ENCODE data around the gene OR4D11. TPM values are rescaled to one million over a fixed set of nuclear protein-coding genes. Genes with fewer than 3 reads are reported as not detected.
"Not testable (repeated sequence)": the region's sequence is repeated elsewhere in the genome, so short reads cannot be mapped to it uniquely, and the experiment has no call there.

Gene OR4D11
- total and polyA plus RNA-seq, 10 of the 15 experiments (the other 5 are each of a cell fraction or from before 2014, with no cell fraction given) = not detected

DNA sequence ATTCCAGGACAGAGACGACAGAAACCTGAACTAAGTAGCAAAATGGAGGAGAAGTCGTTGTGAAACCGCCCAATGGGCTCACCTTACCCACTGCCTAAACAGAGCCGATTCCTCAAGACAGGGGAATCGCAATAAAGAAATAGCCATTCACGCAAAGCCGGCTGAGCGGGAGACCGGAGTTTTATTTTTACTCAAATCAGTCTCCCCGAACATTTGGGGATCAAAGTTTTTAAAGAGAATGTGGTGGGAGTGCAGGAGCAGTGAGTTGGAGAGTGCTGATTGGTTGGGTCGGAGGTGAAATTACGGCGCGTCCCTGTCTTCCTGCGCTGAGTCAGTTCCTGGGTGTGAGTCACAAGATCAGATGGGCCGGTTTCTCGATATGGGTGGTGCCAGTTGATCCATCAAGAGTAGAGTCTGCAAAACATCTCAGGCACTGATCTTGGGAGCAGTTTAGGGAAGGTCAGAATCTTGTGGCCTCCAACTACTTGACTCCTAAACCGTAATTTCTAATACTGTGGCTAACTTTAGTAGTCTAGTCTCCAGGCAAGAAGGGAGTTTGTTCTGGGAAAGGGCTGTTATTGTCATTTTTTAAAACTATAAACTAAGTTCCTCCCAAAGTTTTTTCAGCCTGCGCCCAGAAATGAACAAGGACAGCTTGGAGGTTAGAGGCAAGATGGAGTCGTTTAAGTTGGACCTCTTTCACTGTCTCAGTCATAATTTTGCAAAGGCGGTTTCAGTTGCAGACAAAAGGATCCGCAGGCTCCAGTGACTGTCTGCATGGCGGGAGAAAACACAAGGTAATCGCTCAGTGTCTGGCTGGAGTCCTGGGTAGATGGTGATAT is 42.0 kb downstream of the OR4D11 start (continued):
- TF ChIP-seq USF1 (IDR thresholded peaks at IDR 0.05; ENCODE audit: borderline replicate concordance, extremely low read length, insufficient read depth, low read depth, low read length) = no peak
- no peak for TF ChIP-seq ASH2L (IDR thresholded peaks at IDR 0.05; ENCODE audit: borderline replicate concordance, low read depth)
- no peak for TF ChIP-seq CEBPB (IDR thresholded peaks at IDR 0.05; ENCODE audit: borderline replicate concordance in 1 of 2, low read depth in 2 of 2, low read length in 2 of 2)
- no peak for TF ChIP-seq IKZF1 (conservative IDR thresholded peaks at IDR 0.05)
- TF ChIP-seq ESRRA (IDR thresholded peaks at IDR 0.05; ENCODE audit: low read length) = no peak

DNA sequence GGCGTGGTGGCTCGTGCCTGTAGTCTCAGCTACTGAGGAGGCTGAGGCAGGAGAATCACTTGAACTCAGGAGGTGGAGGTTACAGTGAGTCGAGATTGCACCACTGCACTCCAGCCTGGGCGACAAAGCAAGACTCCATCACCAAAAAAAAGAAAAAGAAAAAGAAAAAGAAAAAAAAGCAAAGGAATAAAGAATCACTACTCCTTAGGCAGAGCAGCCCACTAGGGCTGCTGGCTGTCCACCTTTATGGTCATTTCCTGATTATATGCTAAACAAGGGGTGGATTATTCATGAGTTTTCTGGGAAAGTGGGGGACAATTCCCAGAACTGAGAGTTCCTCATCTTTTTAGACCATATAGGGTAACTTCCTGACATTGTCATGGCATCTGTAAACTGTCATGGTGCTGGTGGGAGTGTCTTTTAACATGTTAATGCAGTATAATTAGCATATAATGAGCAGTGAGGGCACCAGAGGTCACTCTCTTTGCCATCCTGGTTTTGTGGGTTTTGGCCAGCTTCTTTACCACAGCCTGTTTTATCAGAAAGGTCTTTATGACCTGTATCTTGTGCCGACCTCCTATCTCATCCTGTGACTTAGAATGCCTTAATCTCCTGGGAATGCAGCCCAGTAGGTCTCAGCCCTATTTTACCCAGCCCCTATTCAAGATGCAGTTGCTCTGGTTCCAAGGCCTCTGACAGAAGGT is 44.4 kb downstream of the OR4D11 start:
- DNase-seq (ENCODE audit: low read depth, low spot score); BruUV-seq (replicated peaks); intact Hi-C loops (cut with micrococcal nuclease; ENCODE audit: unreplicated experiment); H3K4me2 ChIP-seq (ENCODE audit: control insufficient read depth, insufficient read depth); H3K4me3 ChIP-seq; H3K4me1 ChIP-seq (ENCODE audit: control insufficient read depth, insufficient read depth, low read length); H3K9me3 ChIP-seq (replicated peaks; ENCODE audit: control insufficient read depth, insufficient read depth, low read length); H3K9ac ChIP-seq (ENCODE audit: control insufficient read depth, insufficient read depth, low read length); RAD21 ChIA-PET (ENCODE audit: unreplicated experiment); H3K79me2 ChIP-seq (ENCODE audit: control insufficient read depth, insufficient read depth, low read length); H3K27ac ChIP-seq (ENCODE audit: control insufficient read depth, insufficient read depth); ATAC-seq; H4K20me1 ChIP-seq (ENCODE audit: control insufficient read depth, insufficient read depth); H3K36me3 ChIP-seq (ENCODE audit: control insufficient read depth in 2 of 2, insufficient read depth in 2 of 2, low read length in 1 of 2); SMC1A ChIA-PET (ENCODE audit: uncharacterized antibody, unreplicated experiment); in situ Hi-C loops (cut with MboI); FAIRE-seq; H3K27me3 ChIP-seq (replicated peaks in 1 of 2; ENCODE audit: control insufficient read depth in 2 of 2, insufficient read depth in 2 of 2, low read length in 1 of 2); H2AFZ ChIP-seq (ENCODE audit: control insufficient read depth, low read depth, low read length): not testable (repeated sequence)
- ChIA-PET CTCF (interaction anchor here (1.3 to 2.7 kb wide), 2 partner anchors 10 kb away, joined by 6 to 24 read pairs; no protein-coding TSS in a partner anchor), POLR2A (interaction anchor here (0.5 to 1.2 kb wide), 2 partner anchors 11 to 129 kb away, joined by 3 read pairs; no protein-coding TSS in a partner anchor)
- 0 out of 2 replicates have a peak, but pooled peaks have one; percentile 31 for TF ChIP-seq NR2F1 (conservative IDR thresholded peaks at IDR 0.05)
- whole genome bisulfite sequencing (ENCODE audit: insufficient coverage, insufficient replicate concordance, low lambda C conversion rate, missing lambda C conversion rate) = 66% methylated on average over 5 of the region's 5 CpGs
